ENCODE results near the gene FLACC1. TPM values are rescaled to one million over a fixed set of nuclear protein-coding genes. Genes with fewer than 3 reads are reported as not detected.
"Not testable (repeated sequence)": the region's sequence is repeated elsewhere in the genome, so short reads cannot be mapped to it uniquely, and the experiment has no call there.

FLACC1 gene
- total and polyA plus RNA-seq, 2 experiments from 2014 or later, result 1.4 to 2.3 TPM

GRCh38 chr2:201378496-201379397 lies 21.6 kb upstream of the FLACC1 start:
- H4K20me1 ChIP-seq (ENCODE audit: insufficient read depth), result no peaks in the 10 kb centered on the region
- DNase-seq, result no peak

GRCh38 chr2:201377218-201377617 lies 20.1 kb upstream of the FLACC1 start:
- Histone ChIP-seq H3F3A (ENCODE audit: insufficient read depth) (no peaks in the 10 kb centered on the region), H3K4me2 (ENCODE audit: unreplicated experiment) (no peak overlapping the region), H3K27me3 (replicated peaks; ENCODE audit: insufficient read depth) (no peaks in the 10 kb centered on the region), H3K79me2 (ENCODE audit: insufficient read depth) (no peaks in the 10 kb centered on the region), H3K9ac (no peak overlapping the region), H2AFZ (no peak overlapping the region), H3K4me1 (ENCODE audit: insufficient read depth) (no peaks in the 10 kb centered on the region), H3K9me2 (ENCODE audit: insufficient read depth) (no peaks in the 10 kb centered on the region), H3K9me3 (ENCODE audit: low read depth) (no peaks in the 10 kb centered on the region), H3K27ac (no peak overlapping the region), H3K36me3 (ENCODE audit: low read depth) (peaks cover 30% of the 10 kb centered on the region), H4K20me1 (ENCODE audit: insufficient read depth) (no peaks in the 10 kb centered on the region), H3K4me3 (no peak overlapping the region)
- WGBS, 2 experiments (ENCODE audit: low coverage in 1 of 2, low lambda C conversion rate in 2 of 2, missing lambda C conversion rate in 2 of 2), result 97 to 100% methylated on average over 3 of the region's 3 CpGs
- TF ChIP-seq EZH2phosphoT487 (IDR thresholded peaks at IDR 0.05; ENCODE audit: insufficient read depth, low read depth) (no peak), EZH2 (IDR thresholded peaks at IDR 0.05; ENCODE audit: insufficient read depth, poor library complexity, severe bottlenecking) (no peak)
- no peak for DNase-seq
- in situ Hi-C loops (cut with MboI), result no loop called here

More at GRCh38 chr2:201378496-201379397, 21.6 kb upstream of the FLACC1 start:
- WGBS, 2 experiments (ENCODE audit: low coverage in 1 of 2, low lambda C conversion rate in 2 of 2, missing lambda C conversion rate in 2 of 2), result 83 to 93% methylated on average over 5 of the region's 5 CpGs
- H3K27me3 ChIP-seq (replicated peaks; ENCODE audit: insufficient read depth), result no peaks in the 10 kb centered on the region
- H3K9ac ChIP-seq, result no peak overlapping the region
- H3K27ac ChIP-seq, result no peak overlapping the region
- no peaks in the 10 kb centered on the region for H3K4me1 ChIP-seq (ENCODE audit: insufficient read depth)
- no peaks in the 10 kb centered on the region for H3K79me2 ChIP-seq (ENCODE audit: insufficient read depth)
- no peak overlapping the region for H2AFZ ChIP-seq
- H3K4me2 ChIP-seq (ENCODE audit: unreplicated experiment), result no peak overlapping the region
- peaks cover 40% of the 10 kb centered on the region for H3K36me3 ChIP-seq (ENCODE audit: low read depth)
- no peak overlapping the region for H3K4me3 ChIP-seq
- in situ Hi-C loops (cut with MboI), result no loop called here
- TF ChIP-seq EZH2phosphoT487 (IDR thresholded peaks at IDR 0.05; ENCODE audit: insufficient read depth, low read depth) (no peak), EZH2 (IDR thresholded peaks at IDR 0.05; ENCODE audit: insufficient read depth, poor library complexity, severe bottlenecking) (no peak)
- H3K9me2 ChIP-seq (ENCODE audit: insufficient read depth), result no peaks in the 10 kb centered on the region
- no peaks in the 10 kb centered on the region for H3K9me3 ChIP-seq (ENCODE audit: low read depth)
- H3F3A ChIP-seq (ENCODE audit: insufficient read depth), result no peaks in the 10 kb centered on the region

- no peak for TF ChIP-seq EZH2phosphoT487 (IDR thresholded peaks at IDR 0.05; ENCODE audit: insufficient read depth, low read depth)
- TF ChIP-seq EZH2 (IDR thresholded peaks at IDR 0.05; ENCODE audit: insufficient read depth, poor library complexity, severe bottlenecking), result no peak
- Histone ChIP-seq H3K9ac (no peak overlapping the region), H3F3A (ENCODE audit: insufficient read depth) (no peaks in the 10 kb centered on the region), H4K20me1 (ENCODE audit: insufficient read depth) (no peaks in the 10 kb centered on the region), H3K9me3 (ENCODE audit: low read depth) (no peaks in the 10 kb centered on the region), H2AFZ (no peak overlapping the region), H3K4me3 (no peak overlapping the region), H3K27me3 (replicated peaks; ENCODE audit: insufficient read depth) (no peaks in the 10 kb centered on the region), H3K9me2 (ENCODE audit: insufficient read depth) (no peaks in the 10 kb centered on the region), H3K4me1 (ENCODE audit: insufficient read depth) (no peaks in the 10 kb centered on the region), H3K27ac (no peak overlapping the region), H3K4me2 (ENCODE audit: unreplicated experiment) (no peak overlapping the region), H3K36me3 (ENCODE audit: low read depth) (no peaks in the 10 kb centered on the region; the same call in 1 of the 2 replicates), H3K79me2 (ENCODE audit: insufficient read depth) (no peaks in the 10 kb centered on the region)
- 88 to 93% methylated on average over 11 of the region's 11 CpGs for WGBS, 2 experiments (ENCODE audit: low coverage in 1 of 2, low lambda C conversion rate in 2 of 2, missing lambda C conversion rate in 2 of 2)
- no peak for DNase-seq
- in situ Hi-C loops (cut with MboI), result no loop called here
Measured at GRCh38 chr2:201369775-201370174, 12.6 kb upstream of the FLACC1 start.

GRCh38 chr2:201369318-201369717 lies 12.2 kb upstream of the FLACC1 start:
- H3K27me3 ChIP-seq (replicated peaks; ENCODE audit: insufficient read depth); H3K9me2 ChIP-seq (ENCODE audit: insufficient read depth); H3K79me2 ChIP-seq (ENCODE audit: insufficient read depth); in situ Hi-C loops (cut with MboI); H3K4me2 ChIP-seq (ENCODE audit: unreplicated experiment); H3K9me3 ChIP-seq (ENCODE audit: low read depth); H3F3A ChIP-seq (ENCODE audit: insufficient read depth); H3K4me1 ChIP-seq (ENCODE audit: insufficient read depth); H3K36me3 ChIP-seq (ENCODE audit: low read depth); H4K20me1 ChIP-seq (ENCODE audit: insufficient read depth); H2AFZ ChIP-seq; H3K9ac ChIP-seq; H3K27ac ChIP-seq; H3K4me3 ChIP-seq; DNase-seq: not testable (repeated sequence)
- 98% methylated on average over 8 of the region's 8 CpGs for WGBS, 2 experiments (ENCODE audit: low coverage in 1 of 2, low lambda C conversion rate in 2 of 2, missing lambda C conversion rate in 2 of 2)
